ENCODE data around the gene ANKRD55.
"Not testable (repeated sequence)": the region's sequence is repeated elsewhere in the genome, so short reads cannot be mapped to it uniquely, and the experiment has no call there.

- TF ChIP-seq EZH2 (IDR thresholded peaks at IDR 0.05); POLR2AphosphoS5 (IDR thresholded peaks at IDR 0.05; ENCODE audit: borderline replicate concordance, low read depth, low read length); FOXP2 (optimal IDR thresholded peaks at IDR 0.05; ENCODE audit: control extremely low read depth, extremely low read length, insufficient read depth): not testable (repeated sequence)
These were observed 16.0 kb upstream of the ANKRD55 start for GRCh38 chr5:56249085-56249484.

Data from SK-N-MC (cell line).